A673 (cell line): ENCODE results near the gene GPHN. TPM values are rescaled to one million over a fixed set of nuclear protein-coding genes. Genes with fewer than 3 reads are reported as not detected.

Source experiments
- BruUV-seq: library from RNA; stranded (reverse); fragments of 400-500 nt; replicated peaks from 2 replicates; lab custom pipeline; 2021; lab: Mats Ljungman, UMichigan
- CTCF ChIA-PET: fragments of 300-600 bp; sonication (Branson Sonifier 250); formaldehyde crosslinking; loops from one replicate; lab custom pipeline; 2022; ENCODE audit warnings: antibody characterized with exemption; lab: Charles Lee
- POLR2A ChIA-PET: fragments of 300-600 bp; sonication (Branson Sonifier 250); formaldehyde crosslinking; loops from one replicate; lab custom pipeline; 2022; ENCODE audit warnings: antibody characterized with exemption; ENCODE audit not compliant: low non-redundant PET; lab: Charles Lee
- DNase-seq: peaks from one replicate; pipeline ENCODE4 v3.0.0-alpha.2; 2015; ENCODE audit warnings: low spot score
- H3K27ac ChIP-seq: fragments of 200-600 bp; sonication (generic); 2 replicates; pipeline ENCODE4 v1.5.1; 2016; ENCODE audit warnings: mixed run types, low read depth, mild to moderate bottlenecking, mixed read lengths, antibody characterized with exemption, low read length; ENCODE audit not compliant: poor library complexity, severe bottlenecking
- H3K27me3 ChIP-seq: fragments of 200-600 bp; sonication (generic); replicated peaks from 2 replicates; pipeline ENCODE4 v1.6.1; 2017; ENCODE audit warnings: mixed run types, low read depth, mild to moderate bottlenecking, mixed read lengths, antibody characterized with exemption, low read length; ENCODE audit not compliant: insufficient read depth, poor library complexity
- H3K36me3 ChIP-seq: fragments of 200-600 bp; sonication (generic); 2 replicates; pipeline ENCODE4 v1.6.1; 2016; ENCODE audit warnings: mixed run types, mild to moderate bottlenecking, mixed read lengths, antibody characterized with exemption, low read length; ENCODE audit not compliant: insufficient read depth, poor library complexity, severe bottlenecking
- H3K4me1 ChIP-seq: fragments of 200-600 bp; sonication (generic); 2 replicates; pipeline ENCODE4 v1.6.1; 2017; ENCODE audit warnings: mixed run types, mild to moderate bottlenecking, mixed read lengths, antibody characterized with exemption, low read length; ENCODE audit not compliant: insufficient read depth, poor library complexity, severe bottlenecking
- H3K4me3 ChIP-seq: fragments of 200-600 bp; sonication (generic); 2 replicates; pipeline ENCODE4 v1.5.1; 2016; ENCODE audit warnings: low read depth, mixed run types, mild to moderate bottlenecking, mixed read lengths, low read length; ENCODE audit not compliant: poor library complexity, severe bottlenecking
- H3K9me3 ChIP-seq: fragments of 200-600 bp; sonication (generic); 2 replicates; pipeline ENCODE4 v1.6.1; 2016; ENCODE audit warnings: mixed run types, low read depth, mild to moderate bottlenecking, mixed read lengths, antibody characterized with exemption, low read length; ENCODE audit not compliant: poor library complexity, severe bottlenecking
- EZH2 ChIP-seq: fragments of 200-600 bp; sonication (generic); IDR thresholded peaks from 2 replicates; pipeline ENCODE4 v1.6.1; 2017; ENCODE audit warnings: borderline replicate concordance, low read depth, mild to moderate bottlenecking, mixed read lengths, antibody characterized with exemption, low read length; ENCODE audit not compliant: poor library complexity, severe bottlenecking
- intact Hi-C: fragments of 100-400 bp; cut with micrococcal nuclease; formaldehyde crosslinking; loops from one replicate; pipeline ENCODE4 v1.10.0; 2022; ENCODE audit not compliant: unreplicated experiment
- total RNA-seq: library from RNA; stranded (reverse); gene quantifications from 2 replicates; pipeline ENCODE4 v1.2.3, GENCODE V29; 2021
- TF ChIP-seq, protein P1 (sequence below): fragments of 300-800, 200-600 bp; sonication (generic); conservative IDR thresholded peaks from 2 replicates; pipeline ENCODE4 v1.5.1; 2017; ENCODE audit warnings: low read depth, mild to moderate bottlenecking, antibody characterized with exemption, low read length, moderate library complexity, mixed read lengths

GPHN gene
- total RNA-seq, 1 experiment from 2014 or later: 30.3 TPM

DNA sequence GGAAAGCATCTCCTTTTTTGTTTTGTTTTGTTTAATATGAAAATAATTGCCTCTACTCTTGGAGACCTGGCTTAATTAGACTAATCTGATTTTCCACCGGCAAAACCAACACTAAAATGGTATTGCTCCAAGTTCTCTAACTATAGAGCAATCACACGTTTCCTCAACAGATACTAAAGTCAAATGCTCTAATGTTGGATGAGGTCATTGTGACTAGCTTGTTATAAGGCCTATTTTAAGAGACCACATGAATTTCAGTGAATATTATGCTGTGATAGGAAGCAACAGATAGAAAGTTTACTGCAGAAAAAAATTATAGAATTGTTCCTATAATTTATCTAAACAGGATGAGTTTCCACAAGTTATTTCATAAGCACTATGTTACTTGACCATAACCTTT is 25.1 kb upstream of the GPHN start:
- no peak for DNase-seq
- intact Hi-C loops: no loop called here
- BruUV-seq: no TSS peak
- no peaks in the 10 kb centered on the region for H3K4me1 ChIP-seq
- H3K9me3 ChIP-seq: no peaks in the 10 kb centered on the region
- ChIA-PET POLR2A (no interaction called here), CTCF (no interaction called here)
- no peak overlapping the region for H3K4me3 ChIP-seq
- no peak overlapping the region for H3K27ac ChIP-seq
- H3K27me3 ChIP-seq: no peaks in the 10 kb centered on the region
- TF ChIP-seq, protein P1, sequence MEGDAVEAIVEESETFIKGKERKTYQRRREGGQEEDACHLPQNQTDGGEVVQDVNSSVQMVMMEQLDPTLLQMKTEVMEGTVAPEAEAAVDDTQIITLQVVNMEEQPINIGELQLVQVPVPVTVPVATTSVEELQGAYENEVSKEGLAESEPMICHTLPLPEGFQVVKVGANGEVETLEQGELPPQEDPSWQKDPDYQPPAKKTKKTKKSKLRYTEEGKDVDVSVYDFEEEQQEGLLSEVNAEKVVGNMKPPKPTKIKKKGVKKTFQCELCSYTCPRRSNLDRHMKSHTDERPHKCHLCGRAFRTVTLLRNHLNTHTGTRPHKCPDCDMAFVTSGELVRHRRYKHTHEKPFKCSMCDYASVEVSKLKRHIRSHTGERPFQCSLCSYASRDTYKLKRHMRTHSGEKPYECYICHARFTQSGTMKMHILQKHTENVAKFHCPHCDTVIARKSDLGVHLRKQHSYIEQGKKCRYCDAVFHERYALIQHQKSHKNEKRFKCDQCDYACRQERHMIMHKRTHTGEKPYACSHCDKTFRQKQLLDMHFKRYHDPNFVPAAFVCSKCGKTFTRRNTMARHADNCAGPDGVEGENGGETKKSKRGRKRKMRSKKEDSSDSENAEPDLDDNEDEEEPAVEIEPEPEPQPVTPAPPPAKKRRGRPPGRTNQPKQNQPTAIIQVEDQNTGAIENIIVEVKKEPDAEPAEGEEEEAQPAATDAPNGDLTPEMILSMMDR: no peak
- TF ChIP-seq EZH2: no peak
- no peaks in the 10 kb centered on the region for H3K36me3 ChIP-seq

DNA sequence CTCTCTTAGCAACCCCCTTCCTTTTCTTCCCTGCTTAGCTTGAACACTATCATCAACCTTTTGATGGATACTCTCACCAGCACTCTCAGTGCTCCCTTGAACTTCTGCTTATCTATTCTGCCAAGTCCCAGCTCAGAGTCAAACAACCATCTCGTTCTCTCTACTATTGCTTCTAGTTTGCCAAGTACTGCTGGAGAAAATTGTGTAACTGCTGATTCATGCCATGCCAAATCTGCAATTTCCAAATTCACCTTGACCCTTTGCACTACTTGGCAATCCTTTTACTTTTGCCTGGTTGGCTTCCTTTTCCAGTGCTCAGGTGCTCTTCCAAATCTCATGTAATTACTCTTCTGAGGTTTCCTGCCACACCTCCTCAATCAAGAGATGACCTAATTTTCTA is 24.6 kb upstream of the GPHN start:
- TF ChIP-seq, protein P1: no peak
- DNase-seq: no peak
- no peaks in the 10 kb centered on the region for H3K36me3 ChIP-seq
- H3K27ac ChIP-seq: no peak overlapping the region
- POLR2A ChIA-PET: no interaction called here
- CTCF ChIA-PET: no interaction called here
- no peaks in the 10 kb centered on the region for H3K4me1 ChIP-seq
- no peaks in the 10 kb centered on the region for H3K27me3 ChIP-seq
- BruUV-seq: no TSS peak
- no peaks in the 10 kb centered on the region for H3K9me3 ChIP-seq
- intact Hi-C loops: no loop called here
- H3K4me3 ChIP-seq: no peak overlapping the region

DNA sequence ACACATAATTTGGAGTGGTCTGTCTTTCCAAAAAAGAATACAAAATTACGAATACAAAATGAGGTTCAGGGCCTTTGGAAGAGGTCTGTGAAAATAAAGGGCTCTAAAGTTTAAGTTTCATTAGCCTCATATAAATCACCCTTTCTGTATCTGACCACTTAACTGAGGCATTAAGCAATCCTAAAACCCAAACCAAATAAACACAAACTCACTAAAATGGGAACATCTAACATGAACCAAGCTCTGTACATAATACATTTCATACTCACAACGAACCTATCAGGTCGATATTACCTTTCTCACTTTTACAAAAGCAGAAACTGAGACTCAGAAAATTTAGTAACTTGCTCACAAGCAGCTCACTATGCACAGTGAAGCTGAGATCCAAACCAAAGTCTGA is 22.9 kb upstream of the GPHN start:
- DNase-seq: no peak
- CTCF ChIA-PET: no interaction called here
- H3K4me1 ChIP-seq: no peaks in the 10 kb centered on the region
- no peaks in the 10 kb centered on the region for H3K9me3 ChIP-seq
- intact Hi-C loops: no loop called here
- H3K27ac ChIP-seq: no peak overlapping the region
- TF ChIP-seq, protein P1: no peak
- TF ChIP-seq EZH2: no peak
- no peaks in the 10 kb centered on the region for H3K27me3 ChIP-seq
- H3K36me3 ChIP-seq: no peaks in the 10 kb centered on the region
- BruUV-seq: no TSS peak
- H3K4me3 ChIP-seq: no peak overlapping the region
- POLR2A ChIA-PET: no interaction called here
